GM23338 (cell line): ENCODE results near the gene XPNPEP2. TPM values are rescaled to one million over a fixed set of nuclear protein-coding genes. Genes with fewer than 3 reads are reported as not detected.

Source experiments
- ATAC-seq: fragments of 200-7000 bp; cut with Tn5 transposase; 3 replicates; pipeline ENCODE4 v1.9.1; 2020
- DNase-seq: peaks from one replicate; pipeline ENCODE4 v3.0.0-alpha.2; 2015; ENCODE audit warnings: low spot score
- H2AFZ ChIP-seq: fragments of 200-600 bp; sonication (generic); 2 replicates; pipeline ENCODE4 v1.8.0; 2016; ENCODE audit warnings: antibody characterized with exemption, mild to moderate bottlenecking, moderate library complexity
- H3F3A ChIP-seq: fragments of 200-600 bp; sonication (generic); replicated peaks from 2 replicates; pipeline ENCODE4 v1.8.0; 2017; ENCODE audit warnings: antibody characterized with exemption, mixed run types, low read depth
- H3K27ac ChIP-seq: fragments of 200-600 bp; sonication (generic); 2 replicates; pipeline ENCODE4 v1.6.1; 2016; ENCODE audit warnings: low read depth
- H3K27me3 ChIP-seq: fragments of 200-600 bp; sonication (generic); 2 replicates; pipeline ENCODE4 v1.8.0; 2016; ENCODE audit warnings: mild to moderate bottlenecking, mixed run types, moderate library complexity; ENCODE audit not compliant: insufficient read depth
- H3K36me3 ChIP-seq: fragments of 200-600 bp; sonication (generic); 2 replicates; pipeline ENCODE4 v1.8.0; 2016; ENCODE audit warnings: mild to moderate bottlenecking; ENCODE audit not compliant: insufficient read depth
- H3K4me1 ChIP-seq: fragments of 200-600 bp; sonication (generic); 2 replicates; pipeline ENCODE4 v1.8.0; 2016; ENCODE audit warnings: mild to moderate bottlenecking, moderate library complexity; ENCODE audit not compliant: insufficient read depth
- H3K4me2 ChIP-seq: fragments of 200-600 bp; sonication (generic); 2 replicates; pipeline ENCODE4 v1.7.1; 2017; ENCODE audit warnings: mixed run types
- H3K4me3 ChIP-seq: fragments of 200-600 bp; sonication (generic); 2 replicates; pipeline ENCODE4 v1.6.1; 2016; ENCODE audit warnings: mixed run types
- H3K79me2 ChIP-seq: fragments of 200-600 bp; sonication (generic); replicated peaks from 2 replicates; pipeline ENCODE4 v1.8.0; 2017; ENCODE audit warnings: mild to moderate bottlenecking; ENCODE audit not compliant: insufficient read depth
- H3K9me2 ChIP-seq: fragments of 200-600 bp; sonication (generic); 2 replicates; pipeline ENCODE4 v1.8.0; 2017; ENCODE audit not compliant: insufficient read depth
- H4K20me1 ChIP-seq: fragments of 200-600 bp; sonication (generic); replicated peaks from 2 replicates; pipeline ENCODE4 v1.8.0; 2017; ENCODE audit warnings: mild to moderate bottlenecking; ENCODE audit not compliant: insufficient read depth
- H3K27ac Mint-ChIP-seq: 2 replicates; pipeline ENCODE4 v1.8.0; 2020; ENCODE audit warnings: inconsistent platforms, mild to moderate bottlenecking, moderate library complexity, mixed read lengths
- H3K27me3 Mint-ChIP-seq: 3 replicates; pipeline ENCODE4 v1.8.0; 2022; ENCODE audit warnings: low read depth, mild to moderate bottlenecking, moderate library complexity, mixed read lengths, inconsistent platforms; ENCODE audit not compliant: insufficient read depth, poor library complexity
- H3K36me3 Mint-ChIP-seq: 3 replicates; pipeline ENCODE4 v1.8.0; 2021; ENCODE audit warnings: low read depth, mild to moderate bottlenecking, inconsistent platforms, moderate library complexity, mixed read lengths
- H3K4me1 Mint-ChIP-seq: 3 replicates; pipeline ENCODE4 v1.8.0; 2020; ENCODE audit warnings: mild to moderate bottlenecking, inconsistent platforms, mixed read lengths
- H3K4me3 Mint-ChIP-seq: 3 replicates; pipeline ENCODE4 v1.8.0; 2021; ENCODE audit warnings: moderate library complexity, mild to moderate bottlenecking, inconsistent platforms, mixed read lengths
- H3K9me3 Mint-ChIP-seq: 3 replicates; pipeline ENCODE4 v1.8.0; 2020; ENCODE audit warnings: moderate library complexity, mild to moderate bottlenecking, inconsistent platforms, mixed read lengths
- CREB1 ChIP-seq: fragments of 250-450 bp; sonication (Bioruptor Pico); IDR thresholded peaks from 2 replicates; pipeline ENCODE4 v1.5.0; 2020; ENCODE audit warnings: low read depth, mild to moderate bottlenecking, moderate library complexity
- CTCF ChIP-seq, 2 experiments: fragments of 200-600 bp in 1 of 2; sonication (generic) in 1 of 2; conservative IDR thresholded peaks; 2 replicates each; pipeline versions ENCODE4 v1.5.1 to v1.6.1; 2016 to 2017; ENCODE audit warnings: antibody characterized with exemption in 2 of 2, low read depth in 2 of 2, mild to moderate bottlenecking in 2 of 2, moderate library complexity in 1 of 2
- EZH2 ChIP-seq: fragments of 200-600 bp; sonication (generic); IDR thresholded peaks from one replicate; pipeline ENCODE4 v1.8.0; 2017; ENCODE audit warnings: antibody characterized with exemption, mild to moderate bottlenecking, low read depth; ENCODE audit not compliant: unreplicated experiment
- EZH2phosphoT487 ChIP-seq: fragments of 200-600 bp; sonication (generic); IDR thresholded peaks from one replicate; pipeline ENCODE4 v1.8.1; 2018; ENCODE audit warnings: antibody characterized with exemption; ENCODE audit not compliant: unreplicated experiment
- JUNB ChIP-seq: IDR thresholded peaks from one replicate; pipeline ENCODE4 v1.6.1; 2016; ENCODE audit warnings: antibody characterized with exemption; ENCODE audit not compliant: unreplicated experiment
- POLR2AphosphoS5 ChIP-seq: IDR thresholded peaks from 2 replicates; pipeline ENCODE4 v1.6.1; 2016; ENCODE audit warnings: antibody characterized with exemption, low read depth
- REST ChIP-seq: IDR thresholded peaks from one replicate; pipeline ENCODE4 v1.6.1; 2018; ENCODE audit warnings: antibody characterized with exemption; ENCODE audit not compliant: unreplicated experiment
- STAT1 ChIP-seq: IDR thresholded peaks from one replicate; pipeline ENCODE4 v1.6.1; 2016; ENCODE audit warnings: antibody characterized with exemption; ENCODE audit not compliant: unreplicated experiment
- ZNF114 ChIP-seq: fragments of 250-450 bp; sonication (Bioruptor Pico); IDR thresholded peaks from 2 replicates; pipeline ENCODE4 v1.5.0; 2020; ENCODE audit warnings: mild to moderate bottlenecking, moderate library complexity
- ZNF462 ChIP-seq: fragments of 250-450 bp; sonication (Bioruptor Pico); IDR thresholded peaks from 2 replicates; pipeline ENCODE4 v1.5.0; 2020; ENCODE audit warnings: mild to moderate bottlenecking, moderate library complexity
- polyA plus RNA-seq: library from polyadenylated mRNA; unstranded; fragments of >200 nt; fragmentation: Nextera tagmentation; extraction: Ambion mirVana; gene quantifications from 2 replicates; pipeline ENCODE4 v1.2.1, GENCODE V29; 2016
- total RNA-seq: library from RNA; depleted of rRNA; stranded (reverse); fragments of >200 nt; shearing (Covaris generic); gene quantifications from 2 replicates; pipeline ENCODE4 v1.2.3, GENCODE V29; 2014

Gene XPNPEP2
- total and polyA plus RNA-seq, 2 experiments from 2014 or later: not detected

GRCh38 chrX:129790146-129790545 lies 51.4 kb downstream of the XPNPEP2 start:
- Histone ChIP-seq H3K4me2 (no peak overlapping the region), H3K9me2 (no peaks in the 10 kb centered on the region), H3K27ac (no peak overlapping the region), H3F3A (no peaks in the 10 kb centered on the region), H3K27me3 (no peaks in the 10 kb centered on the region), H2AFZ (no peak overlapping the region), H3K4me3 (no peak overlapping the region), H3K79me2 (no peaks in the 10 kb centered on the region), H4K20me1 (no peaks in the 10 kb centered on the region), H3K36me3 (no peaks in the 10 kb centered on the region), H3K4me1 (no peaks in the 10 kb centered on the region)
- ATAC-seq: no peak
- H3K4me1 Mint-ChIP-seq: no peaks in the 10 kb centered on the region
- peaks cover 5% of the 10 kb centered on the region for H3K27me3 Mint-ChIP-seq
- no peak for TF ChIP-seq STAT1
- peak in 1 of 2 experiments; percentile 30; a peak in 1 of 4 replicates for TF ChIP-seq CTCF (conservative IDR thresholded peaks at IDR 0.05; ENCODE audit: low read depth in 2 of 2)
- no peaks in the 10 kb centered on the region for H3K36me3 Mint-ChIP-seq
- H3K27ac Mint-ChIP-seq: no peak overlapping the region
- H3K4me3 Mint-ChIP-seq: no peak overlapping the region
- DNase-seq: no peak
- no peaks in the 10 kb centered on the region; the same call in 2 of the 3 replicates for H3K9me3 Mint-ChIP-seq

GRCh38 chrX:129790808-129791207 lies 52.0 kb downstream of the XPNPEP2 start:
- peaks cover 5% of the 10 kb centered on the region for H3K27me3 Mint-ChIP-seq
- H3K4me1 Mint-ChIP-seq: no peaks in the 10 kb centered on the region
- H3F3A ChIP-seq: no peaks in the 10 kb centered on the region
- no peak overlapping the region for H3K4me3 ChIP-seq
- TF ChIP-seq EZH2 (no peak), EZH2phosphoT487 (no peak), ZNF114 (CRISPR knock-in tag) (no peak), ZNF462 (CRISPR knock-in tag) (no peak), POLR2AphosphoS5 (no peak), CREB1 (CRISPR knock-in tag) (no peak), JUNB (no peak), REST (no peak), STAT1 (no peak)
- no peaks in the 10 kb centered on the region for H4K20me1 ChIP-seq
- no peaks in the 10 kb centered on the region for H3K36me3 Mint-ChIP-seq
- no peak overlapping the region for H3K4me3 Mint-ChIP-seq
- no peaks in the 10 kb centered on the region for H3K79me2 ChIP-seq
- H3K27ac Mint-ChIP-seq: no peak overlapping the region
- H3K4me2 ChIP-seq: no peak overlapping the region
- DNase-seq (no peak), ATAC-seq (no peak)
- no peak overlapping the region for H2AFZ ChIP-seq
- no peaks in the 10 kb centered on the region; the same call in 2 of the 3 replicates for H3K9me3 Mint-ChIP-seq
- no peak overlapping the region for H3K27ac ChIP-seq
- H3K36me3 ChIP-seq: no peaks in the 10 kb centered on the region
- no peaks in the 10 kb centered on the region for H3K27me3 ChIP-seq
- H3K9me2 ChIP-seq: no peaks in the 10 kb centered on the region
- H3K4me1 ChIP-seq: no peaks in the 10 kb centered on the region
